Measurements from ENCODE around the gene GJB2.

The GJB2 gene

DNA sequence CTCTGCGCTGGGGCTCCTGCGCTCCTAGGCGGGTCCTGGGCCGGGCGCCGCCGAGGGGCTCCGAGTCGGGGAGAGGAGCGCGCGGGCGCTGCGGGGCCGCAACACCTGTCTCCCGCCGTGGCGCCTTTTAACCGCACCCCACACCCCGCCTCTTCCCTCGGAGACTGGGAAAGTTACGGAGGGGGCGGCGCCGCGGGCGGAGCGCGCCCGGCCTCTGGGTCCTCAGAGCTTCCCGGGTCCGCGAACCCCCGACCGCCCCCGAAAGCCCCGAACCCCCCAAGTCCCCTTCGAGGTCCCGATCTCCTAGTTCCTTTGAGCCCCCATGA is at the start of gene GJB2:
TSS of gene GJB2 (minus strand) at position 103 of the 326 bp plus-strand sequence. CDS start 3,357 bp downstream, outside the sequence.
- peak; percentile 51 for ATAC-seq (ENCODE audit: low read depth)
- peak within 1 kb of the TSS; percentile 48 for H3K4me3 ChIP-seq (ENCODE audit: severe bottlenecking)
- peak within 1 kb of the TSS; percentile 70 for H3K27ac ChIP-seq (ENCODE audit: poor library complexity, severe bottlenecking)
- H3K36me3 ChIP-seq (ENCODE audit: low read depth): peaks cover 36% of the 10 kb centered on the region
- no peaks in the 10 kb centered on the region for H3K27me3 ChIP-seq (ENCODE audit: insufficient read depth, poor library complexity, severe bottlenecking)
- TF ChIP-seq, protein P1, sequence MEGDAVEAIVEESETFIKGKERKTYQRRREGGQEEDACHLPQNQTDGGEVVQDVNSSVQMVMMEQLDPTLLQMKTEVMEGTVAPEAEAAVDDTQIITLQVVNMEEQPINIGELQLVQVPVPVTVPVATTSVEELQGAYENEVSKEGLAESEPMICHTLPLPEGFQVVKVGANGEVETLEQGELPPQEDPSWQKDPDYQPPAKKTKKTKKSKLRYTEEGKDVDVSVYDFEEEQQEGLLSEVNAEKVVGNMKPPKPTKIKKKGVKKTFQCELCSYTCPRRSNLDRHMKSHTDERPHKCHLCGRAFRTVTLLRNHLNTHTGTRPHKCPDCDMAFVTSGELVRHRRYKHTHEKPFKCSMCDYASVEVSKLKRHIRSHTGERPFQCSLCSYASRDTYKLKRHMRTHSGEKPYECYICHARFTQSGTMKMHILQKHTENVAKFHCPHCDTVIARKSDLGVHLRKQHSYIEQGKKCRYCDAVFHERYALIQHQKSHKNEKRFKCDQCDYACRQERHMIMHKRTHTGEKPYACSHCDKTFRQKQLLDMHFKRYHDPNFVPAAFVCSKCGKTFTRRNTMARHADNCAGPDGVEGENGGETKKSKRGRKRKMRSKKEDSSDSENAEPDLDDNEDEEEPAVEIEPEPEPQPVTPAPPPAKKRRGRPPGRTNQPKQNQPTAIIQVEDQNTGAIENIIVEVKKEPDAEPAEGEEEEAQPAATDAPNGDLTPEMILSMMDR (IDR thresholded peaks at IDR 0.05; ENCODE audit: poor library complexity, severe bottlenecking): no peak
- no peak for DNase-seq (ENCODE audit: low spot score)
- peaks cover 41% of the 10 kb centered on the region for H3K4me1 ChIP-seq (ENCODE audit: insufficient read depth, poor library complexity, severe bottlenecking)
- H3K9me3 ChIP-seq (ENCODE audit: severe bottlenecking): no peaks in the 10 kb centered on the region

DNA sequence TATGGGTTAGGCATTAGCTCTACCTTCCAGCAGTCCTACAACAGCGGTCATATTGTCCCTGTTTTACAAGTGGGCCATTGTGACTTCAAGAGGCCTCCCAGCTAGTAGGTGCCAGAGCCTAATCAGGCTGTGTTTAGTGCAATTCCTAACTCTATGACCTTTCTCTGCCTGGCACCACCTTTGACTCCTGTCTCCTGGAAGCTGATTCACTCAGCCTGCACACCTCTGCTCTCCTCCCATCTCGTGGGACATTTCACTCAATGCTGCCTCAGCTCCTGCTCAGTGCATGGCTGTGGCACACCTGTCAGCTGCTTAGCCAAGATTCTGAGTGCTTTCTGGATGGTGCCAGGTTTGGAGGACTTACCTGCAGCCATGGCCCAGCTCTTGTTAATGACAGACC is 48.9 kb upstream of the GJB2 start:
- ATAC-seq (ENCODE audit: low read depth) (no peak), DNase-seq (ENCODE audit: low spot score) (no peak)
- TF ChIP-seq, protein P1 (IDR thresholded peaks at IDR 0.05; ENCODE audit: poor library complexity, severe bottlenecking): no peak
- Histone ChIP-seq H3K9me3 (ENCODE audit: severe bottlenecking) (no peaks in the 10 kb centered on the region), H3K27ac (ENCODE audit: poor library complexity, severe bottlenecking) (no peak overlapping the region), H3K4me3 (ENCODE audit: severe bottlenecking) (no peak overlapping the region), H3K27me3 (ENCODE audit: insufficient read depth, poor library complexity, severe bottlenecking) (no peaks in the 10 kb centered on the region), H3K4me1 (ENCODE audit: insufficient read depth, poor library complexity, severe bottlenecking) (no peaks in the 10 kb centered on the region), H3K36me3 (ENCODE audit: low read depth) (no peaks in the 10 kb centered on the region)

DNA sequence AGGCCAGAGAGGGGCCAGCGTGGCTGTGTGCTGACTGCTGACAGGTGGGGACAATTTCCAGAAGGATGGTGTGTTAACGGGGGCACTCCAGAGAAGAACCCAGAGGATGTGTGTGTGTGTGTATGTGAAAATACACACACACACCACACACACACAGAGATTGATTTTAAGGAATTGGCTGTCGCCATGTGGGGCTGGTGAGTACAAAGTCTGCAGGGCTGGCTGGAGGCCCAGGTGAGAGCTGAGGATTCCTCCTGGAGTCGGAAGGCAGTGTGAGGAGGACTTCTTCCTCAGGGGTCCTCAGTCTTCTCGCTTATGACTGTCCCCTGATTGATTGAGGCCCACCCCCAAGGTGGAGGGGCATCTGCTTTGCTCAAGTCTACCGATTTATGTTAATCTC is 47.0 kb upstream of the GJB2 start:
- TF ChIP-seq, protein P1 (IDR thresholded peaks at IDR 0.05; ENCODE audit: poor library complexity, severe bottlenecking): no peak
- Histone ChIP-seq H3K4me1 (ENCODE audit: insufficient read depth, poor library complexity, severe bottlenecking) (no peaks in the 10 kb centered on the region), H3K36me3 (ENCODE audit: low read depth) (no peaks in the 10 kb centered on the region), H3K27me3 (ENCODE audit: insufficient read depth, poor library complexity, severe bottlenecking) (no peaks in the 10 kb centered on the region), H3K9me3 (ENCODE audit: severe bottlenecking) (no peaks in the 10 kb centered on the region), H3K4me3 (ENCODE audit: severe bottlenecking) (no peak overlapping the region), H3K27ac (ENCODE audit: poor library complexity, severe bottlenecking) (no peak overlapping the region)
- DNase-seq (ENCODE audit: low spot score) (no peak), ATAC-seq (ENCODE audit: low read depth) (no peak)

DNA sequence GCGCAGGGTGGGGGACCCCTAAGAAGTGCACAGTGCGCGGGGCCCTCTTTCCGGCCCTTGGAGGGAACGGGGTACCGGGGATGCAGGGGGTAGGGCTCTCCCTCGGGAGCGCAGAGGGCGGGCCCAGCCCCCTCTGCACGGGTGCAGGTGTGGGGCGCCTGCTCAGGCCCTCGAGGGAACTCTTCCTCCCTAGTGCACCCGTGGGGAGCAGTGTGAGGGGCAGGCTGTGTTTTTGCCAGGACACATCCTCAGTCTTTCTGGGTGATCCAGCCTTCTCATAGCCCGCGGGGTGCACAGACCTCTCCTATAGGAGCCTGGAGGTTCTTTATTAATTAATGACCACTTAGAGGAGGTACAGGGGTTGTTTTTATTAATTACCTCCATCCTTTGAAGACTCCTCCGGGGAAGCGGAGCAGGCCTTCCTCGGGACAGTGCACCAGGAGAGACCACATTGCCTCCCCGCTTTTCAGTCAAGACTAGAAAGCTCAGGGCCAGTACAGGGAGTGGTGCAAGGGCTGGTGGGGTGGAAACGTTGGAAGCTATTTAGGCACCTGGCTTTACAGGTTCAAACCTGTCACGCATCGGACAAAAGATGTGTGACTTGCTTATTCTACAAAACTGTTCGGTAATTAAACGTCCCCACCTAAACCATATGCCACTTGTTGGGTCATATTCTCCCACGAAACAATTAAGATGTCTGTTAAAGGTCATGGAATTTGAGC is 40.0 kb upstream of the GJB2 start:
- ATAC-seq (ENCODE audit: low read depth) (no peak), DNase-seq (ENCODE audit: low spot score) (no peak)
- peaks cover 3% of the 10 kb centered on the region for H3K27me3 ChIP-seq (ENCODE audit: insufficient read depth, poor library complexity, severe bottlenecking)
- no peaks in the 10 kb centered on the region for H3K9me3 ChIP-seq (ENCODE audit: severe bottlenecking)
- peak overlapping the region; percentile 32 for H3K4me3 ChIP-seq (ENCODE audit: severe bottlenecking)
- TF ChIP-seq, protein P1 (IDR thresholded peaks at IDR 0.05; ENCODE audit: poor library complexity, severe bottlenecking): no peak
- H3K4me1 ChIP-seq (ENCODE audit: insufficient read depth, poor library complexity, severe bottlenecking): no peaks in the 10 kb centered on the region
- H3K36me3 ChIP-seq (ENCODE audit: low read depth): no peaks in the 10 kb centered on the region
- no peak overlapping the region for H3K27ac ChIP-seq (ENCODE audit: poor library complexity, severe bottlenecking)

DNA sequence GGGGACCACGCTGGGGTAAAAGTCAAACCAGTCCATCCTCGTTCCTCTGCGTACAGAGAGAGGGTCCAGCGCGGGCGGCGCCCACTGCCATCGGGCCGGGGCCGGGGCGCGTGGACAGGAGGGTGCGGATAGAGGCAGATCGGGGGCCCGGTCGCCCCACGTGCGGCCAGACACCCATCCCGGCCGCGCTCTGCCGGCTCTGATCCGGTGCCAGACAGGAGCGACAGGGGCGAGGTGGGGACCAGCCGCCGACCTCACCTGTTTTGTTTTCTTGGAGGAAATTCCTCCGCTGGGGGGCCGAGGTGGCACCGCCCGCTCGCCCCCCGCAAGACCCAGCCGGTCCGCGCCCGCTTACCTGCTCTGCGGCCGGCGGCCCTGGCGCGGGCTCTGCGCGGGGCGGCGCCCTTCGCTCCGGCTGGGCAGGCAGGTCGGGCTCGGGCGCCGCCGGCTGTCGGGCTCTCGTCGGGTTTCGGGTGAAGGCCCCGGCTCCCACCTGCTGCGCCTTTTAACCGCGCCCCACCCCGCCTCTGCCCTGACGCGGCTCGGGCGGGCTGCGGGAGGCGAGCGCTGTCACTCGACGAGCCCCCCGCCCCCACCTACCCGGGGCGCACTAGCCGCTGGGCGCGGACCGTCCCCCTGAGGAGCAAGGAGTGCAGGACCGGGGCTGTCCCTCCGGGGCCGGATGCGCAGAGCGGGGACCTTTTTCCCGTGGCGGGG is 39.3 kb upstream of the GJB2 start, which contains the start of gene GJB6:
TSS of gene GJB6 (minus strand) at position 481 of the 717 bp plus-strand sequence. CDS start 8,839 bp downstream, outside the sequence.
- Histone ChIP-seq H3K27ac (ENCODE audit: poor library complexity, severe bottlenecking) (no peak within 1 kb of the TSS), H3K4me3 (ENCODE audit: severe bottlenecking) (peak within 1 kb of the TSS; percentile 32), H3K4me1 (ENCODE audit: insufficient read depth, poor library complexity, severe bottlenecking) (no peaks in the 10 kb centered on the region), H3K27me3 (ENCODE audit: insufficient read depth, poor library complexity, severe bottlenecking) (peaks cover 3% of the 10 kb centered on the region), H3K36me3 (ENCODE audit: low read depth) (no peaks in the 10 kb centered on the region), H3K9me3 (ENCODE audit: severe bottlenecking) (no peaks in the 10 kb centered on the region)
- TF ChIP-seq, protein P1 (IDR thresholded peaks at IDR 0.05; ENCODE audit: poor library complexity, severe bottlenecking): no peak
- DNase-seq (ENCODE audit: low spot score) (no peak), ATAC-seq (ENCODE audit: low read depth) (peak; percentile 61)

All from RWPE2 (cell line).